Cardiac muscle cell (in vitro differentiated cells and primary cell): ENCODE data around the gene COPS2. TPM values are rescaled to one million over a fixed set of nuclear protein-coding genes. Genes with fewer than 3 reads are reported as not detected.
A peak's percentile ranks its signal among the peaks of the same experiment; 100 is the strongest.

Experiments
- DNase-seq, 2 donors: peaks; one replicate each; pipeline versions ENCODE4 v3.0.0 to v3.0.0-alpha.2; 2010 to 2017; ENCODE audit warnings: low read depth in 1 of 2, low spot score in 1 of 2
- H3K27ac ChIP-seq: fragments of 200-600 bp; sonication (generic); 2 replicates; pipeline ENCODE4 v1.5.1; 2016
- H3K27me3 ChIP-seq: fragments of 200-600 bp; sonication (generic); 2 replicates; pipeline ENCODE4 v1.6.0; 2016; ENCODE audit warnings: control low read depth
- H3K36me3 ChIP-seq: fragments of 200-600 bp; sonication (generic); 2 replicates; pipeline ENCODE4 v1.5.1; 2016; ENCODE audit warnings: control low read depth
- H3K4me1 ChIP-seq: fragments of 200-600 bp; sonication (generic); 2 replicates; pipeline ENCODE4 v1.8.1; 2017; ENCODE audit warnings: low read depth, mild to moderate bottlenecking, mixed run types
- H3K4me3 ChIP-seq: fragments of 200-600 bp; sonication (generic); 2 replicates; pipeline ENCODE4 v1.5.1; 2016; ENCODE audit warnings: mild to moderate bottlenecking
- H3K9me3 ChIP-seq: fragments of 200-600 bp; sonication (generic); 2 replicates; pipeline ENCODE4 v1.5.1; 2017; ENCODE audit warnings: low read depth, mild to moderate bottlenecking, control low read depth
- CTCF ChIP-seq: IDR thresholded peaks from 2 replicates; pipeline ENCODE4 v1.5.1; 2012; ENCODE audit warnings: low read depth, mild to moderate bottlenecking, low read length
- polyA plus RNA-seq: library from polyadenylated mRNA; unstranded; fragments of >200 nt; fragmentation: Nextera tagmentation; extraction: Ambion mirVana; gene quantifications from 2 replicates; pipeline ENCODE4 v1.2.1, GENCODE V29; 2016
- total RNA-seq: library from RNA; depleted of rRNA; stranded (reverse); fragments of >200 nt; gene quantifications from 2 replicates; pipeline ENCODE4 v1.2.3, GENCODE V29; 2016

Gene COPS2
- total and polyA plus RNA-seq, 2 experiments from 2014 or later, result 35.7 to 41.3 TPM

- peak; percentile 89 to 90 for DNase-seq
- peak within 1 kb of the TSS; percentile 52 for H3K4me3 ChIP-seq
- no peaks in the 10 kb centered on the region for H3K36me3 ChIP-seq
- TF ChIP-seq CTCF, result no peak
- no peaks in the 10 kb centered on the region for H3K4me1 ChIP-seq
- H3K27me3 ChIP-seq, result no peaks in the 10 kb centered on the region
- peak within 1 kb of the TSS; percentile 76 for H3K27ac ChIP-seq
- no peaks in the 10 kb centered on the region for H3K9me3 ChIP-seq
These were observed 14.6 kb upstream of the COPS2 start, which contains the start of gene GALK2 for GRCh38 chr15:49169880-49170597. GALK2 (plus strand) TSS chr15:49170247; CDS start chr15:49170323, 76 bp downstream.

- Histone ChIP-seq H3K27ac (no peak overlapping the region), H3K4me3 (no peak overlapping the region), H3K9me3 (no peaks in the 10 kb centered on the region), H3K36me3 (no peaks in the 10 kb centered on the region), H3K4me1 (no peaks in the 10 kb centered on the region), H3K27me3 (no peaks in the 10 kb centered on the region)
- no peak for TF ChIP-seq CTCF
- no peak for DNase-seq
These were observed 12.6 kb upstream of the COPS2 start for GRCh38 chr15:49168016-49168415.

- H3K27me3 ChIP-seq, result no peaks in the 10 kb centered on the region
- H3K4me1 ChIP-seq, result no peaks in the 10 kb centered on the region
- no peak for DNase-seq
- TF ChIP-seq CTCF, result no peak
- no peaks in the 10 kb centered on the region for H3K36me3 ChIP-seq
- H3K4me3 ChIP-seq, result no peak overlapping the region
- no peak overlapping the region for H3K27ac ChIP-seq
- no peaks in the 10 kb centered on the region for H3K9me3 ChIP-seq
These were observed 9.5 kb upstream of the COPS2 start for GRCh38 chr15:49164865-49165264.

GRCh38 chr15:49163678-49164077 lies 8.3 kb upstream of the COPS2 start:
- TF ChIP-seq CTCF, result no peak
- H3K36me3 ChIP-seq, result no peaks in the 10 kb centered on the region
- DNase-seq, result no peak
- no peak overlapping the region for H3K4me3 ChIP-seq
- H3K27ac ChIP-seq, result no peak overlapping the region
- no peaks in the 10 kb centered on the region for H3K27me3 ChIP-seq
- no peaks in the 10 kb centered on the region for H3K4me1 ChIP-seq
- H3K9me3 ChIP-seq, result no peaks in the 10 kb centered on the region

- Histone ChIP-seq H3K4me1 (peaks cover 12% of the 10 kb centered on the region), H3K27ac (peak overlapping the region; percentile 68), H3K27me3 (no peaks in the 10 kb centered on the region), H3K9me3 (no peaks in the 10 kb centered on the region), H3K4me3 (peak overlapping the region; percentile 65), H3K36me3 (no peaks in the 10 kb centered on the region)
- peak; percentile 24 to 44 for DNase-seq
- TF ChIP-seq CTCF, result no peak
These were observed 632 bp upstream of the COPS2 start for GRCh38 chr15:49155834-49156627.
